Caki2 (cell line): ENCODE measurements around the gene DRD2. TPM values are rescaled to one million over a fixed set of nuclear protein-coding genes. Genes with fewer than 3 reads are reported as not detected.

Experiments used
- total RNA-seq: library from RNA; depleted of rRNA; stranded (reverse); fragments of >200 nt; shearing (Covaris generic); gene quantifications from 2 replicates; pipeline ENCODE4 v1.2.3, GENCODE V29; 2014; ENCODE audit warnings: low replicate concordance; rRNA removed

DRD2 gene
- total RNA-seq, 1 experiment from 2014 or later = not detected

Other genes with a start within 250 kb of the DRD2 start
- 7.8 and 16.5 TPM in 2 replicates for gene TTC12, start 160.8 kb downstream of the DRD2 start, total RNA-seq
- not detected in 2 replicates for gene ANKK1, start 87.6 kb downstream of the DRD2 start, total RNA-seq
- 0.32 TPM in 1 of 2 replicates, not detected in the other for gene TMPRSS5, start 230.9 kb upstream of the DRD2 start, total RNA-seq